Naive thymus-derived CD4-positive, alpha-beta T cell (primary cell): ENCODE results near the gene TRIM59. TPM values are rescaled to one million over a fixed set of nuclear protein-coding genes. Genes with fewer than 3 reads are reported as not detected.
"Not testable (repeated sequence)": the region's sequence is repeated elsewhere in the genome, so short reads cannot be mapped to it uniquely, and the experiment has no call there.

Source experiments
- ATAC-seq: fragments of 150-1000 bp; cut with Tn5 transposase; 2 replicates; pipeline ENCODE4 v1.10.0; 2021; ENCODE audit warnings: mild to moderate bottlenecking, moderate library complexity
- CTCF ChIA-PET: fragments of 350-600 bp; sonication (Branson Sonifier 250); formaldehyde crosslinking; loops from one replicate; lab custom pipeline; 2021; ENCODE audit warnings: antibody characterized with exemption; lab: Charles Lee
- POLR2A ChIA-PET: fragments of 350-600 bp; sonication (Branson Sonifier 250); formaldehyde crosslinking; loops from one replicate; lab custom pipeline; 2021; ENCODE audit warnings: antibody characterized with exemption, inconsistent platforms; lab: Charles Lee
- DNase-seq, 9 donors: peaks; one replicate each; pipeline versions ENCODE4 v3.0.0 to v3.0.0-alpha.2; 2020 to 2022; ENCODE audit warnings: mixed read lengths in 1 of 9
- H3K27ac ChIP-seq: one replicate; pipeline ENCODE4 v1.7.0; 2013; ENCODE audit warnings: mild to moderate bottlenecking, low read depth, low read length, moderate library complexity
- H3K27me3 ChIP-seq, 2 donors: one replicate each; pipeline ENCODE4 v1.7.0; 2013; ENCODE audit warnings: low read length in 2 of 2, mild to moderate bottlenecking in 2 of 2, moderate library complexity in 2 of 2; ENCODE audit not compliant: control insufficient read depth in 2 of 2, insufficient read depth in 2 of 2
- H3K36me3 ChIP-seq, 3 experiments: 1 replicate in 2 of 3; 2 replicates in 1 of 3; pipeline ENCODE4 v1.7.0; 2013; ENCODE audit warnings: low read length in 3 of 3, mild to moderate bottlenecking in 3 of 3, moderate library complexity in 1 of 3; ENCODE audit not compliant: insufficient read depth in 3 of 3, control insufficient read depth in 2 of 3
- H3K4me1 ChIP-seq, 2 donors: one replicate each; pipeline ENCODE4 v1.7.0; 2013; ENCODE audit warnings: low read length in 2 of 2, mild to moderate bottlenecking in 2 of 2, moderate library complexity in 1 of 2; ENCODE audit not compliant: control insufficient read depth in 2 of 2, insufficient read depth in 2 of 2
- H3K4me3 ChIP-seq: 2 replicates; pipeline ENCODE4 v1.7.0; 2013; ENCODE audit warnings: mild to moderate bottlenecking, low read length
- H3K9me3 ChIP-seq, 3 experiments: 1 replicate in 2 of 3; 2 replicates in 1 of 3; pipeline ENCODE4 v1.7.0; 2013; ENCODE audit warnings: low read length in 3 of 3; ENCODE audit not compliant: control insufficient read depth in 2 of 3
- H3K27ac Mint-ChIP-seq, 9 donors: one replicate each; pipeline ENCODE4 v1.8.0; 2020 to 2022; ENCODE audit warnings: mixed read lengths in 9 of 9, mild to moderate bottlenecking in 8 of 9, moderate library complexity in 5 of 9, inconsistent platforms in 2 of 9
- H3K27me3 Mint-ChIP-seq, 5 donors: one replicate each; pipeline ENCODE4 v1.8.0; 2021 to 2022; ENCODE audit warnings: mixed read lengths in 5 of 5, mild to moderate bottlenecking in 1 of 5
- H3K36me3 Mint-ChIP-seq, 5 donors: one replicate each; pipeline ENCODE4 v1.8.0; 2020 to 2022; ENCODE audit warnings: mixed read lengths in 5 of 5, mild to moderate bottlenecking in 3 of 5, inconsistent platforms in 1 of 5
- H3K4me1 Mint-ChIP-seq, 7 donors: one replicate each; pipeline ENCODE4 v1.8.0; 2020 to 2022; ENCODE audit warnings: mixed read lengths in 7 of 7, mild to moderate bottlenecking in 3 of 7, inconsistent platforms in 1 of 7
- H3K4me3 Mint-ChIP-seq, 10 donors: one replicate each; pipeline ENCODE4 v1.8.0; 2020 to 2022; ENCODE audit warnings: mild to moderate bottlenecking in 10 of 10, mixed read lengths in 10 of 10, moderate library complexity in 6 of 10, inconsistent platforms in 2 of 10
- H3K9me3 Mint-ChIP-seq, 11 donors: one replicate each; pipeline ENCODE4 v1.8.0; 2020 to 2022; ENCODE audit warnings: mixed read lengths in 11 of 11, mild to moderate bottlenecking in 4 of 11, inconsistent platforms in 1 of 11, moderate library complexity in 1 of 11
- intact Hi-C, 2 donors: fragments of 100-400 bp; cut with micrococcal nuclease; formaldehyde crosslinking; loops; one replicate each; pipeline ENCODE4 v1.15.1; 2023
- polyA plus RNA-seq, 2 donors: library from polyadenylated mRNA; unstranded; fragments of 300-500 nt; fragmentation: Illumina TruSeq; gene quantifications; one replicate each; pipeline ENCODE4 v1.2.3, GENCODE V29; 2021
- total RNA-seq, 6 experiments: library from RNA in 5 of 6; stranded (reverse) in 5 of 6; gene quantifications; 1 replicate in 5 of 6; 2 replicates in 1 of 6; pipeline ENCODE4 v1.2.3 and lab custom pipeline; 2021 to 2026

Gene TRIM59
- total and polyA plus RNA-seq, 7 experiments from 2014 or later: 9.8 to 49.2 (median 17.5) TPM

DNA sequence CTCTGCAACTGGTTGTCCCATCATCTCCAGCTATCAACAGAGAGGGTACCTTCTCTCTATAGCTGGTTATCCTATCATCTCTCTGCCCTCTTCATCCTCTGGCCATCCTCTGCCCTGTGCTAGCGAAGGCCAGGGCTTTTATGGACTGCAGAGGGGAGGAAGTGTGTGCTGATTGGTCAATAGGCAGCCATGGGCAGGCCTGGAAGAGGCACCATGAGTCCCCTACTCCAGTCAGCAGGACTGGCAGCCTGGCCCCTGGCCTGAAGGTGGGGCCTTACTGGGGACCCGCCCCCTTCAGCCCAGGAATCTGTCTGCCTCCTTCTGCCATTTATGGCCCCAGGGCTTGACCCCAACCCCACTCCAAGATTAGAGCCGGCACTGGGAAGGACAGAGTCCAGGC is 10.4 kb upstream of the TRIM59 start:
- no peak overlapping the region for H3K27ac Mint-ChIP-seq
- no peak overlapping the region for H3K4me3 Mint-ChIP-seq
- Histone ChIP-seq H3K27ac (no peak overlapping the region), H3K4me1 (no peaks in the 10 kb centered on the region), H3K4me3 (no peak overlapping the region), H3K9me3 (no peaks in the 10 kb centered on the region), H3K36me3 (no peaks in the 10 kb centered on the region), H3K27me3 (no peaks in the 10 kb centered on the region)
- H3K9me3 Mint-ChIP-seq: no peaks in the 10 kb centered on the region
- H3K4me1 Mint-ChIP-seq: no peaks in the 10 kb centered on the region
- peaks cover 0 to 36% (median 8%) of the 10 kb centered on the region in 5 donors for H3K27me3 Mint-ChIP-seq
- ChIA-PET POLR2A (no interaction called here), CTCF (no interaction called here)
- no peak for DNase-seq
- ATAC-seq: no peak
- intact Hi-C loops: no loop called here
- no peaks in the 10 kb centered on the region for H3K36me3 Mint-ChIP-seq

DNA sequence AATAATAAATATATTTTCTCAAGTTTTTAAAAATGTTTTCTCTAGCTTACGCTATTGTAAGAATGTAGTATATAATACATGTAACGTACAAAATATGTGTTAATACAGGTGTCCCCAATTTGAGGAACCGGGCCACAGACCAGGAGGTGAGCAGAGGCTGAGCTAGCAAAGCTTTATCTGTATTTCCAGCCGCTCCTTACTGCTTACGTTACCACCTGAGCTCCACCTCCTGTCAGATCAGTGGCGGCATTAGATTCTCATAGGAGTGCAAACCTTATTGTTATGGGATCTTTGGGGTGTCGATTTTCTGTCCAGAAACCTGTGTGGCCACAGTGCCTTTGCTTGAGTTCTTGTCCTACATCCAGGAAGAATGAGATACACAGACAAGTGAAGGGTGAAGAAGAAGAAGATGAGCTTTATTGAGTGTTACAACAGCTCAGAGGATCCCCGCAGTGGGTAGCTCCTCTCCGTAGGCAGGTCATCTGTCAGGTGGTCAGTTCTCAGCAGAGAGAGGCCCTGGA is 9.9 kb upstream of the TRIM59 start:
- intact Hi-C loops: no loop called here
- H3K27ac Mint-ChIP-seq: no peak overlapping the region
- no peak for ATAC-seq
- H3K36me3 ChIP-seq: no peaks in the 10 kb centered on the region
- no peak overlapping the region for H3K27ac ChIP-seq
- no peak overlapping the region for H3K4me3 ChIP-seq
- no peaks in the 10 kb centered on the region for H3K9me3 ChIP-seq
- no peaks in the 10 kb centered on the region for H3K4me1 Mint-ChIP-seq
- ChIA-PET CTCF (no interaction called here), POLR2A (no interaction called here)
- H3K4me3 Mint-ChIP-seq: no peak overlapping the region
- no peaks in the 10 kb centered on the region for H3K27me3 ChIP-seq
- no peaks in the 10 kb centered on the region for H3K9me3 Mint-ChIP-seq
- peaks cover 0 to 40% (median 8%) of the 10 kb centered on the region in 5 donors for H3K27me3 Mint-ChIP-seq
- H3K36me3 Mint-ChIP-seq: no peaks in the 10 kb centered on the region
- H3K4me1 ChIP-seq: no peaks in the 10 kb centered on the region
- no peak for DNase-seq

DNA sequence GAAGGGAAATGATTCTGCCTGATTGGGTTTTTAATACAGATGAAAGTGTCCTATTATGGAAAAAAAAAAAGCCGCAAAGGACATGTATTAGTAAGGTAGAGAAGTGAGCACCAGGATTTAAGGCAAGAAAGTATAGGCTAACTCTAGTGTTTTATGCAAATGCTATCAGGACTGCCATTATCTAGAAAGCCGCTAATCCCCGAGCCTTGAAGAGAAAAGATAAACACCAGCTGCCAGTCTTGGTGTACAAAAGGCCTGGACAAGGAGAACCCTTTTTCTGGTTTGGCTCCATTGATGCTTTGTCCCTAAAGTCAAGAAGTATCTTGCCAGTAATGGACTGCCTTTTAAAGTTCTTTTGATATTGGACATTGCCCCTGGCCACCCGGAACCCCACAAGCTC is 8.6 kb upstream of the TRIM59 start:
- H3K27me3 Mint-ChIP-seq: peaks cover 0 to 34% (median 6%) of the 10 kb centered on the region in 5 donors
- no peak overlapping the region for H3K4me3 ChIP-seq
- no peak overlapping the region for H3K27ac Mint-ChIP-seq
- no peaks in the 10 kb centered on the region for H3K9me3 Mint-ChIP-seq
- no peaks in the 10 kb centered on the region for H3K9me3 ChIP-seq
- ChIA-PET CTCF (interaction anchor here (0.7 kb wide), 1 partner anchor 72 kb away, joined by 3 read pairs; no protein-coding TSS in a partner anchor), POLR2A (no interaction called here)
- no peak overlapping the region for H3K27ac ChIP-seq
- intact Hi-C loops: no loop called here
- no peaks in the 10 kb centered on the region for H3K36me3 ChIP-seq
- H3K4me1 Mint-ChIP-seq: no peaks in the 10 kb centered on the region
- DNase-seq (no peak), ATAC-seq (no peak)
- H3K4me3 Mint-ChIP-seq: no peak overlapping the region
- no peaks in the 10 kb centered on the region for H3K36me3 Mint-ChIP-seq
- no peaks in the 10 kb centered on the region for H3K27me3 ChIP-seq
- no peaks in the 10 kb centered on the region for H3K4me1 ChIP-seq

DNA sequence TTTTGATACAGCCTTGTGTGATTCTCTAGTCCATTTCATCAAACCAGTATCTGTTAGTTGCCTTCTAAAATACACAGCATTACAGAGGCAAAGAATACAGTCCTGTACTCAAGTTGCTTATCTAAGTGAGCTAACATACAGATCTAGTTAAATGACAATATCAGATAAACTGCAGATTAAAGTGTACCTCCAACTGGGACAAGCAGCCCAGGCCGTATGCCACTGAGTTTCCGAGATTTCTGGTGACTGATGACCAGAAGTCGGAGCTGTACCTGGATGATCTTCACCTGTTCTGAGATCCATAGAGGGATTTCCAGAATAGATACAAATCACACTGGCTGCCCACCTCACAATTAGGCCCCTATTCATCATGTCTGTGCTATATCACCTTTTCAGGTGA is 6.3 kb upstream of the TRIM59 start:
- POLR2A ChIA-PET: no interaction called here
- H3K9me3 Mint-ChIP-seq: no peaks in the 10 kb centered on the region

GRCh38 chr3:160454995-160455394 is 5.4 kb upstream of the TRIM59 start:
- no peak overlapping the region for H3K27ac Mint-ChIP-seq
- H3K4me1 Mint-ChIP-seq: peaks cover 4 to 7% (median 6%) of the 10 kb centered on the region in 7 donors
- H3K36me3 Mint-ChIP-seq: peaks cover 0 to 5% (median 0%) of the 10 kb centered on the region in 5 donors
- Histone ChIP-seq H3K9me3 (no peaks in the 10 kb centered on the region), H3K4me1 (peaks cover 0 to 6% of the 10 kb centered on the region in 2 donors), H3K4me3 (no peak overlapping the region), H3K27me3 (no peaks in the 10 kb centered on the region), H3K36me3 (no peaks in the 10 kb centered on the region), H3K27ac (no peak overlapping the region)
- ATAC-seq (no peak), DNase-seq (no peak)
- no peak overlapping the region for H3K4me3 Mint-ChIP-seq
- intact Hi-C loops: no loop called here
- H3K9me3 Mint-ChIP-seq: peaks cover 0 to 3% (median 0%) of the 10 kb centered on the region in 11 donors
- H3K27me3 Mint-ChIP-seq: peaks cover 0 to 19% (median 0%) of the 10 kb centered on the region in 5 donors
- ChIA-PET CTCF (interaction anchor here (0.9 kb wide), 1 partner anchor 46 kb away, joined by 3 read pairs; no protein-coding TSS in a partner anchor), POLR2A (no interaction called here)

More for the DNA sequence above, 6.3 kb upstream of the TRIM59 start:
- no peak for DNase-seq
- no peak for ATAC-seq
- Mint-ChIP-seq H3K27ac (no peak overlapping the region), H3K27me3 (peaks cover 0 to 19% (median 0%) of the 10 kb centered on the region in 5 donors), H3K4me3 (no peak overlapping the region), H3K4me1 (no peaks in the 10 kb centered on the region), H3K36me3 (no peaks in the 10 kb centered on the region)
- Histone ChIP-seq H3K4me1 (no peaks in the 10 kb centered on the region), H3K36me3 (no peaks in the 10 kb centered on the region), H3K9me3 (no peaks in the 10 kb centered on the region), H3K27me3 (no peaks in the 10 kb centered on the region), H3K27ac (no peak overlapping the region), H3K4me3 (no peak overlapping the region)
- CTCF ChIA-PET: no interaction called here
- intact Hi-C loops: no loop called here

- H3K9me3 Mint-ChIP-seq, H3K27ac ChIP-seq, H3K4me3 ChIP-seq, POLR2A ChIA-PET, H3K27ac Mint-ChIP-seq, H3K4me3 Mint-ChIP-seq, H3K36me3 Mint-ChIP-seq, H3K27me3 ChIP-seq, ATAC-seq, H3K27me3 Mint-ChIP-seq, intact Hi-C loops, H3K36me3 ChIP-seq, DNase-seq, H3K9me3 ChIP-seq: not testable (repeated sequence)
- CTCF ChIA-PET: interaction anchor here (1.1 kb wide), 1 partner anchor 16 kb away, joined by 3 read pairs; no protein-coding TSS in a partner anchor
- peaks cover 5 to 32% (median 28%) of the 10 kb centered on the region in 7 donors for H3K4me1 Mint-ChIP-seq
- peaks cover 10 to 12% of the 10 kb centered on the region in 2 donors for H3K4me1 ChIP-seq
Observed at GRCh38 chr3:160452251-160452650, 2.7 kb upstream of the TRIM59 start.

DNA sequence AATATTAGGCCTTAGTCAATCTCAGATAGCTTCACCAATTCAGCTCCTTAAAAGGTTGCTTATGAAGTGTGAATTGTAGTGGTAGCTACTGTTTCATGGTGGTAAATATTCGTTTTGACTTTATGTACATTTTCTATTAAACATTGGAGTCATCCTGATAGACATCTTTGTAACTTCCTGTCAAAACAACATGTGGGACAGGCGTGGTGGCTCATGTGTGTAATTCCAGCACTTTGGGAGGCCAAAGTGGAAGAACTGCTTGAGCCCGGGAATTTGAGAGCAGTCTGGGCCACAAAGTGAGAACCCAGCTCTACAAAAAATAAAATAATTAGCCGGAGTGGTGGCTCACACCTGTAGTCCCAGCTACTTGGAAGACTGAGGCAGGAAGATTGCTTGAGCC is 2.0 kb upstream of the TRIM59 start:
- Mint-ChIP-seq H3K4me1 (peaks cover 6 to 39% (median 35%) of the 10 kb centered on the region in 7 donors), H3K4me3 (no peak overlapping the region), H3K9me3 (peaks cover 0 to 3% (median 0%) of the 10 kb centered on the region in 11 donors), H3K27me3 (peaks cover 0 to 10% (median 0%) of the 10 kb centered on the region in 5 donors), H3K36me3 (peaks cover 0 to 11% (median 0%) of the 10 kb centered on the region in 5 donors), H3K27ac (no peak overlapping the region)
- POLR2A ChIA-PET: interaction anchor here (0.5 to 1.2 kb wide), 2 partner anchors 55 to 116 kb away, joined by 3 read pairs; no protein-coding TSS in a partner anchor
- Histone ChIP-seq H3K27me3 (no peaks in the 10 kb centered on the region), H3K9me3 (no peaks in the 10 kb centered on the region), H3K36me3 (no peaks in the 10 kb centered on the region), H3K27ac (no peak overlapping the region), H3K4me3 (no peak overlapping the region), H3K4me1 (peaks cover 10 to 14% of the 10 kb centered on the region in 2 donors)
- ATAC-seq (no peak), DNase-seq (no peak)
- intact Hi-C loops: no loop called here
- CTCF ChIA-PET: interaction anchor here (0.7 to 1.1 kb wide), 2 partner anchors 15 to 38 kb away, joined by 3 to 4 read pairs; no protein-coding TSS in a partner anchor
